KMS-11 (cell line): ENCODE results near the gene THUMPD3.
A peak's percentile ranks its signal among the peaks of the same experiment; 100 is the strongest.

Experiments used
- H2AFZ ChIP-seq: fragments of 200-600 bp; sonication (generic); 2 replicates; pipeline ENCODE4 v1.6.1; 2016; ENCODE audit warnings: antibody characterized with exemption, mixed run types, low read depth
- H3K27ac ChIP-seq: fragments of 200-600 bp; sonication (generic); 2 replicates; pipeline ENCODE4 v1.6.1; 2016; ENCODE audit warnings: mild to moderate bottlenecking, mixed run types
- H3K27me3 ChIP-seq: fragments of 200-600 bp; sonication (generic); 2 replicates; pipeline ENCODE4 v1.6.1; 2017; ENCODE audit warnings: mild to moderate bottlenecking, low read depth, mixed run types, moderate library complexity; ENCODE audit not compliant: insufficient read depth
- H3K36me3 ChIP-seq: fragments of 200-600 bp; sonication (generic); 2 replicates; pipeline ENCODE4 v1.6.1; 2017; ENCODE audit warnings: mild to moderate bottlenecking, mixed run types; ENCODE audit not compliant: insufficient read depth
- H3K4me1 ChIP-seq: fragments of 200-600 bp; sonication (generic); 2 replicates; pipeline ENCODE4 v1.6.1; 2016; ENCODE audit warnings: mild to moderate bottlenecking, low read depth, mixed run types; ENCODE audit not compliant: poor library complexity, severe bottlenecking
- H3K4me2 ChIP-seq: fragments of 200-600 bp; sonication (generic); 2 replicates; pipeline ENCODE4 v1.7.0; 2016; ENCODE audit warnings: mild to moderate bottlenecking, mixed run types
- H3K4me3 ChIP-seq: fragments of 200-600 bp; sonication (generic); IDR thresholded peaks from 2 replicates; pipeline ENCODE4 v1.6.1; 2017; ENCODE audit warnings: low read depth, low read length, mixed read lengths; ENCODE audit not compliant: insufficient read depth
- H3K79me2 ChIP-seq: fragments of 200-600 bp; sonication (generic); 2 replicates; pipeline ENCODE4 v1.6.1; 2016; ENCODE audit warnings: low read depth, mixed run types; ENCODE audit not compliant: insufficient read depth
- H3K9ac ChIP-seq: fragments of 200-600 bp; sonication (generic); 2 replicates; pipeline ENCODE4 v1.6.1; 2016; ENCODE audit warnings: mild to moderate bottlenecking, mixed run types
- H4K20me1 ChIP-seq: fragments of 200-600 bp; sonication (generic); 2 replicates; pipeline ENCODE4 v1.6.1; 2016; ENCODE audit warnings: mild to moderate bottlenecking, mixed run types; ENCODE audit not compliant: insufficient read depth
- CTCF ChIP-seq: fragments of 200-600 bp; sonication (generic); conservative IDR thresholded peaks from 2 replicates; pipeline ENCODE4 v1.6.1; 2017; ENCODE audit warnings: low read depth, mild to moderate bottlenecking, antibody characterized with exemption, low read length, moderate library complexity, mixed read lengths

THUMPD3 gene

DNA sequence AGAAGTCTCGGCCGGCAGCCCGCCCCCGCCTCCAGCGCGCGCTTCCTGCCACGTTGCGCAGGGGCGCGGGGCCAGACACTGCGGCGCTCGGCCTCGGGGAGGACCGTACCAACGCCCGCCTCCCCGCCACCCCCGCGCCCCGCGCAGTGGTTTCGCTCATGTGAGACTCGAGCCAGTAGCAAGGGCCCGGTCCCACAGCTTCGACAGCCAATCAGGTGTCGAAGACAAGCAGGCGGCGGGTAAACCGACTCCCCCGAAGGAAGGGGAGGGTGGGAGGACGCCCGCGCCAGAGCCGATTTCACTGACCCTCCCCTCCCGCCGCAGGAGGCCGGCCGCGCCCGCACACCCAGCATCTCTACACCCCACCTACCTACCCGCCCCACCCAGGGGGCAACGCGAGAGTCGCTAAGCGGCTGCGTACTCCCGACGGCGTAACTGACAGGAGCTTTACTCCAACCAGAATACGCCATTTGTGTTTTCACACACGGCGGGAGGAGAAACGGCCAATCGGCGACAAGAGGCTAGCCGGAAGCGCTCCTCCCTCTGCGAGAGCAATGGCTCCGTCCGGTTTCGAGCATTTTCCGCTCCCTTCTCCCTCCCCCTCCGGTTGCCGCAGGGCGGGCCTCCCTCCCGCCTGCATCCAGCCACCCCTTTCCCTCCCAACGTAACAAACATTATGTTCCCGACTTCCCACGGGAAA, 33.9 kb downstream of the THUMPD3 start:
- Histone ChIP-seq H3K4me3 (no peak overlapping the region), H3K4me2 (no peak overlapping the region), H3K27me3 (no peaks in the 10 kb centered on the region), H3K9ac (peak overlapping the region; percentile 73; the same call in 1 of the 2 replicates), H2AFZ (no peak overlapping the region), H3K27ac (peak overlapping the region; percentile 79), H3K79me2 (peaks cover 84% of the 10 kb centered on the region), H4K20me1 (peaks cover 23% of the 10 kb centered on the region), H3K36me3 (0 out of 2 replicates have a peak, but pooled peaks cover 4% of the 10 kb centered on the region), H3K4me1 (peaks cover 59% of the 10 kb centered on the region)
- no peak for TF ChIP-seq CTCF

- Histone ChIP-seq H4K20me1 (peaks cover 27% of the 10 kb centered on the region), H3K27ac (peak within 1 kb of the TSS; percentile 96), H2AFZ (no peak within 1 kb of the TSS), H3K4me2 (peak within 1 kb of the TSS; percentile 92), H3K4me3 (peak within 1 kb of the TSS; percentile 82), H3K27me3 (no peaks in the 10 kb centered on the region), H3K79me2 (peaks cover 84% of the 10 kb centered on the region), H3K36me3 (0 out of 2 replicates have a peak, but pooled peaks cover 4% of the 10 kb centered on the region), H3K9ac (peak within 1 kb of the TSS; percentile 94), H3K4me1 (peaks cover 60% of the 10 kb centered on the region)
- TF ChIP-seq CTCF: no peak
These were observed 34.6 kb downstream of the THUMPD3 start, which contains the start of gene SETD5 for GRCh38 chr3:9397332-9397905. SETD5 (plus strand) TSS chr3:9397615; CDS start chr3:9428939, 31,324 bp downstream.

DNA sequence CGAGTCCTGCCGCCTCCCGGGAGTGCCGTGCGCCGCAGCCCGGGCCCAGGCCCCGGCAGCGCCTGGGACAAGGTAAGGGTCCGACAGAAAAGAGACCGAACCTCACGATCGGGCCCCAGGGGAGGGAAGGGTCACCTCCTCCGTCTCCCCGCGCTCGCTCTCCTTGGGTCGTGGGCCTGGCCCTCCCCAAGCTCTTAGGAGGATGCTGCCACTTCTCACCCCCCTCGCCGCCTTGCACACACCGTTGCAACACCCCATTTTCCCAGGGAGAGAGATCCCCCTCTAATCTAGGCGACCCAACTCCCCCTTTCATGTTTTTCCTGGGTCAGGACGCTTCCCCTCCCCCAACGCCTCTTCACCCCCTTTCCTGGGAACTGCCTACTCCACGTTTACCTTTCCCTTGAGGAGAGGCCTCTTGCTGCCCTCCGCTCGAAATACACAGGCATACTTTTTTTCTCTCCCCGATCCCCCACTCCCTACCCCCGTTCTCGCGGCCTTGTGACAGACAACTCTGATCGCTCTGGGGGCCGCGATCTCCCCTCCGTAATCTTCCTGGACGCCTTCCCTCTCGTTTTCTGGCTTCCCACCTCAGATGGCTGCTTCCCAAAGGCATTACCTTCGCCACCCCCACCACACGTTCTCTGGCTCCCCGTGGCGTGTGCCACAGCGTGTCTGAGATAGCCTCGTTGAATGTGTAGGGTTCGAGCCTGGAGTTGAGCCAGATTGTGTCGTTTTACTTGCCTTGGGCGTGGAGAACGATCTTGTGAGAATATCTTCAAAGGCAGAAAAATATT, 35.2 kb downstream of the THUMPD3 start:
- Histone ChIP-seq H3K27me3 (no peaks in the 10 kb centered on the region), H3K4me1 (peaks cover 60% of the 10 kb centered on the region), H3K27ac (peak overlapping the region; percentile 96), H2AFZ (no peak overlapping the region), H3K4me3 (peak overlapping the region; percentile 82), H4K20me1 (peaks cover 31% of the 10 kb centered on the region), H3K79me2 (peaks cover 84% of the 10 kb centered on the region), H3K9ac (peak overlapping the region; percentile 94), H3K36me3 (0 out of 2 replicates have a peak, but pooled peaks cover 4% of the 10 kb centered on the region), H3K4me2 (peak overlapping the region; percentile 92)
- TF ChIP-seq CTCF: no peak

DNA sequence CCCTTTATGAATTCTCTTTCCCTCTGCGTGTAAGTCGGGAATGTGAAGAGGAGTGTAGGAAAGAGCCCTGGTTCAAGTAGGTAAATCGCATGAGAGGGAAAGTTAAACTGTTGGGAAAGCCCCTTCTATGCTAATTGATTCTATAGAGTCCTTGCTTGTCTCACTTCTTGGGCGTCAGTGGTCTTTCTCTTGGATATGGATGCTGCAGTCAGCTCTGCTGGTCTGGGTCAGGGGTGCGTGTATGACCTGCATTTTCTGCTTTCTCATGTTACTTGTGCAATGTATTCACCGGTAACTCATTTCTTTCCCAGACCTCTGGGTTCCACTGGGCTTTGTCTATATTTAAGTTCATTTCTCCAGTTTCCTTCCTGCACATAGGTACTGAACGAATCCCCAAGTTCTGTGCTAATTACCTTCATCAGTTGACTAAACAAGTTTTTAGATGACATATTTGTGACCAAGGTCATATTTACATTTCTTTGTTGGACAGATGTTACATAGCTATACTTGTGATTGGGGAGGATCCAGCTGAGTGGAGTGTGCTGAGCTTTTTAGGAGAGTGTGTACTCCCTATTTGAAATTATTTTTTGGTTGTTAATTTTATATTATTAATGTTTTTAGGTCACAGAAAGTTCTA, 36.0 kb downstream of the THUMPD3 start:
- no peak for TF ChIP-seq CTCF
- no peaks in the 10 kb centered on the region for H3K27me3 ChIP-seq
- H3K36me3 ChIP-seq: 0 out of 2 replicates have a peak, but pooled peaks cover 4% of the 10 kb centered on the region
- H3K9ac ChIP-seq: peak overlapping the region; percentile 94
- peaks cover 84% of the 10 kb centered on the region for H3K79me2 ChIP-seq
- peak overlapping the region; percentile 82 for H3K4me3 ChIP-seq
- peaks cover 60% of the 10 kb centered on the region for H3K4me1 ChIP-seq
- H3K27ac ChIP-seq: peak overlapping the region; percentile 96
- peaks cover 38% of the 10 kb centered on the region for H4K20me1 ChIP-seq
- H2AFZ ChIP-seq: no peak overlapping the region
- H3K4me2 ChIP-seq: peak overlapping the region; percentile 92
